HG03064 (cell line): ENCODE measurements around the gene SHISA8.

ENCODE experiments used
- ATAC-seq: cut with Tn5 transposase; IDR thresholded peaks from one replicate; pipeline ENCODE4 v1.9.1; 2021; ENCODE audit warnings: low read depth; ENCODE audit not compliant: unreplicated experiment

Gene SHISA8

GRCh38 chr22:41934284-41935014, 19.6 kb upstream of the SHISA8 start:
- no peak for ATAC-seq

GRCh38 chr22:41933411-41934177, 18.7 kb upstream of the SHISA8 start:
- no peak for ATAC-seq

GRCh38 chr22:41932353-41932752, 17.5 kb upstream of the SHISA8 start:
- ATAC-seq = no peak

- ATAC-seq = no peak
Measured at GRCh38 chr22:41931701-41932269, 16.9 kb upstream of the SHISA8 start.

GRCh38 chr22:41929418-41929810, 14.5 kb upstream of the SHISA8 start:
- ATAC-seq = no peak

GRCh38 chr22:41928593-41929417, 13.9 kb upstream of the SHISA8 start:
- ATAC-seq = no peak

GRCh38 chr22:41927813-41928212, 12.9 kb upstream of the SHISA8 start:
- no peak for ATAC-seq

- no peak for ATAC-seq
Measured at GRCh38 chr22:41925783-41926460, 11.0 kb upstream of the SHISA8 start.

GRCh38 chr22:41923595-41924276, 8.9 kb upstream of the SHISA8 start:
- no peak for ATAC-seq

- ATAC-seq = no peak
Measured at GRCh38 chr22:41922940-41923594, 8.2 kb upstream of the SHISA8 start.

GRCh38 chr22:41922328-41922727, 7.5 kb upstream of the SHISA8 start:
- no peak for ATAC-seq

GRCh38 chr22:41920271-41920976, 5.5 kb upstream of the SHISA8 start:
- no peak for ATAC-seq

- no peak for ATAC-seq
Measured at GRCh38 chr22:41919357-41920224, 4.7 kb upstream of the SHISA8 start.

GRCh38 chr22:41917903-41918791, 3.3 kb upstream of the SHISA8 start:
- ATAC-seq = no peak

- no peak for ATAC-seq
Measured at GRCh38 chr22:41917375-41917902, 2.6 kb upstream of the SHISA8 start.

- ATAC-seq = no peak
Measured at GRCh38 chr22:41916745-41917358, 2.0 kb upstream of the SHISA8 start.
